KOPT-K1 (cell line): ENCODE measurements around the gene BICDL1.

Source experiments
- H3K27ac ChIP-seq: fragments of 200-600 bp; sonication (generic); 2 replicates; pipeline ENCODE4 v1.5.1; 2016; ENCODE audit warnings: antibody characterized with exemption, mild to moderate bottlenecking, low read depth, low read length; ENCODE audit not compliant: poor library complexity, severe bottlenecking
- H3K36me3 ChIP-seq: fragments of 200-600 bp; sonication (generic); 2 replicates; pipeline ENCODE4 v1.5.1; 2017; ENCODE audit warnings: antibody characterized with exemption, mild to moderate bottlenecking, low read length, moderate library complexity; ENCODE audit not compliant: insufficient read depth
- H3K9me3 ChIP-seq: fragments of 200-600 bp; sonication (generic); 2 replicates; pipeline ENCODE4 v1.5.1; 2017; ENCODE audit warnings: antibody characterized with exemption, low read length, mild to moderate bottlenecking; ENCODE audit not compliant: insufficient read depth, poor library complexity, severe bottlenecking

Gene BICDL1

GRCh38 chr12:120125792-120126634 is 137.0 kb downstream of the BICDL1 start:
- H3K36me3 ChIP-seq = peaks cover 59% of the 10 kb centered on the region
- no peak overlapping the region for H3K27ac ChIP-seq
- H3K9me3 ChIP-seq = no peaks in the 10 kb centered on the region

- Histone ChIP-seq H3K27ac (no peak overlapping the region), H3K36me3 (peaks cover 65% of the 10 kb centered on the region), H3K9me3 (no peaks in the 10 kb centered on the region)
These were observed 137.6 kb downstream of the BICDL1 start for GRCh38 chr12:120126635-120127005.

- no peak overlapping the region for H3K27ac ChIP-seq
- H3K9me3 ChIP-seq = no peaks in the 10 kb centered on the region
- H3K36me3 ChIP-seq = peaks cover 99% of the 10 kb centered on the region
These were observed 141.0 kb downstream of the BICDL1 start for GRCh38 chr12:120130011-120130410.

DNA sequence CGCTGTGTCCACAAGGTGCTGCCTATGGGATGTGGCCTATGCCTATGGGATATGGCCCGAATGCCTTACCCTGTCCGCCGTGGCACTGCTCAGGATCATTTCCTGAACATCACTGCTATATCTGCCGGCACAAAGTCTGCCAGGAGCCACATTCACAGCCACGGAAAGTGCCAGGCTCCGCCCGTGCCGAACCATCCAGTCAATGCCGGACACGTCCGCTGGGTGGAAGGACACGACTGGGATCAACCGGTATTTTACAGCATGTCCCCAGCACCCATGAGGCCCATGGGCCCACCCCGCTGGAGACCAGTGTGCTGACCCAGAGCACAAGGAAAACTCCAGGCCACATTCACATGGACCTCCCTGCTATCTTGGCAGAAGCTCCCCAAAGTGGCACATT is 142.1 kb downstream of the BICDL1 start:
- Histone ChIP-seq H3K9me3 (no peaks in the 10 kb centered on the region), H3K36me3 (peaks cover 100% of the 10 kb centered on the region), H3K27ac (no peak overlapping the region)

DNA sequence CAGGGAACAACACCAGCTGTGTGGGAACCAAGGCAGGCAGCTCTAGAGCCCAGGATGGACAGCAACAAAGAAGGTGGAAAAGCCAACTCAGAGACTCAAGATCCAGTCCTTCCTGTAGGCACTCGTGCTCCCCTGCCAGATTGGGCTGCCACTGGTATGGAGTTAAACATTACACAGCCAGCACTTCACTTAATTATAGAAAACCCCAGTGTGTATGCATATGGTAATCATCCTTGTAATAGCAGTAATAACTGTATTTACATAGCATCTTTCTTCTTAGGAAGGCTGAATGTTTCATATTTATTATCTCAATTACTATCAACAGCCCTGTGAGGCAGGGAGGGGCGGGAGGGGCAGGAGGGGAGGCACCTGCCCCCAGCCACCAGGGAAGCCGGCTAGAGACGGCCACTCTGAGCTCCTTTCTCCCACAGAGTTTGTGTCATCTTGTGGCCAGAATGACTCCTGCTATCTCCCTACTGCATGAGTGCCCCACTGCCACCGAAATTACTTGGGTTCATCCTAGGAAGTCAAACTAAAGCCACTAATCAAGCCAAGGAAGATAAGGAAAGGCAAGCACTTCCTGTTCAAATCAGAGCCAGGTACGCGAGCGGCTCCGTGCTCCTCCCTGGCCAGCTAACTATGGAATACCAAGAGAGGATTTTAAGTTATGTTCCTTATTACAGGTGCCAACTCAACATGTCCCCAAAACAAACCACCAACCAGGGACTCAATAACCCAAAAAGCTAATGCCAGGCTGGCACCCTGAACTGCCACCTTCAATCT is 143.2 kb downstream of the BICDL1 start:
- no peak overlapping the region for H3K27ac ChIP-seq
- H3K9me3 ChIP-seq = no peaks in the 10 kb centered on the region
- peaks cover 100% of the 10 kb centered on the region for H3K36me3 ChIP-seq

GRCh38 chr12:120132863-120133385 is 143.9 kb downstream of the BICDL1 start:
- H3K9me3 ChIP-seq = no peaks in the 10 kb centered on the region
- peaks cover 100% of the 10 kb centered on the region for H3K36me3 ChIP-seq
- no peak overlapping the region for H3K27ac ChIP-seq

GRCh38 chr12:120134307-120134980 is 145.4 kb downstream of the BICDL1 start:
- Histone ChIP-seq H3K36me3 (peaks cover 100% of the 10 kb centered on the region), H3K27ac (no peak overlapping the region), H3K9me3 (no peaks in the 10 kb centered on the region)

- H3K36me3 ChIP-seq = peaks cover 100% of the 10 kb centered on the region
- H3K9me3 ChIP-seq = no peaks in the 10 kb centered on the region
- no peak overlapping the region for H3K27ac ChIP-seq
These were observed 147.2 kb downstream of the BICDL1 start for GRCh38 chr12:120136093-120136770.

- H3K9me3 ChIP-seq = no peaks in the 10 kb centered on the region
- H3K36me3 ChIP-seq = peaks cover 99% of the 10 kb centered on the region
- no peak overlapping the region for H3K27ac ChIP-seq
These were observed 148.8 kb downstream of the BICDL1 start for GRCh38 chr12:120137833-120138232.

DNA sequence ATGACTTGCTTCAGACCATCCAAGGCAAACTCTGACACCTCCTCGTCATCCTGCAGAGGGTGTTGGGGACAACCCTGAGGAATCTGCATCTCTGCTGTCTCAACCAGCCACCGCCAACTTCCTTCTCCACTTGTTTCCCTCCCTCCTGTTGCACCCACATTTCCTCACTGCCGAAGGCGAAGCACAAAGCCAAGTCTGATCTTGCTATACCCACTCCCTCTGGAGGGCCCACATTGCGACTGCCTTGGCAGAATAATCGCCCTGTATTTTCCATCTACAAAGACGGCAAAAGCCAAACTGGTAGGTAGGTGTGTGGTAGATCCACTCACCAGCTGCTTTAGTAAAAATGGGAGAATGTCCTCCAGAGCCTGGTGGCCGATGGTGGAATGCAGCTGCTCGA is 149.3 kb downstream of the BICDL1 start:
- Histone ChIP-seq H3K27ac (no peak overlapping the region), H3K9me3 (no peaks in the 10 kb centered on the region), H3K36me3 (peaks cover 99% of the 10 kb centered on the region)

DNA sequence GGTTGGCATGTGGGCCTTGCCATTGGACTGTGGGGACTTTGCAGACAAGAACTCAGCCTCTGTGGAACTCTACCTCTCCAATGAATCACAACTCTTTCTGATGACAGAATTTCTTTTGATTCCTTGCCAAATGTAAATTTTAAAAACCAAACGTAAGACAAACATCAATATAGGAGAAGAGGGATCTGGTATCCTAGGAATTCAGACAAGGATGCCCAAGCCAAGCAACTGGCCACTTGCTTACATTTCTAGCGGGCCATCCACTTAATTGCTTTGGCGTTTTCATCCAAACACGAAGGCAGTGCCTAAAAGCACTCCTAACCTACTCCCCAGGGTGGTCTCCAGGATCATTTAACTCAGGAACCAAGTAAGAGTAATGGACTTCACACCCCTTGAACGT is 150.9 kb downstream of the BICDL1 start:
- Histone ChIP-seq H3K27ac (no peak overlapping the region), H3K9me3 (no peaks in the 10 kb centered on the region), H3K36me3 (peaks cover 99% of the 10 kb centered on the region)

- no peak overlapping the region for H3K27ac ChIP-seq
- H3K9me3 ChIP-seq = no peaks in the 10 kb centered on the region
- H3K36me3 ChIP-seq = peaks cover 99% of the 10 kb centered on the region
These were observed 151.6 kb downstream of the BICDL1 start for GRCh38 chr12:120140603-120141002.

DNA sequence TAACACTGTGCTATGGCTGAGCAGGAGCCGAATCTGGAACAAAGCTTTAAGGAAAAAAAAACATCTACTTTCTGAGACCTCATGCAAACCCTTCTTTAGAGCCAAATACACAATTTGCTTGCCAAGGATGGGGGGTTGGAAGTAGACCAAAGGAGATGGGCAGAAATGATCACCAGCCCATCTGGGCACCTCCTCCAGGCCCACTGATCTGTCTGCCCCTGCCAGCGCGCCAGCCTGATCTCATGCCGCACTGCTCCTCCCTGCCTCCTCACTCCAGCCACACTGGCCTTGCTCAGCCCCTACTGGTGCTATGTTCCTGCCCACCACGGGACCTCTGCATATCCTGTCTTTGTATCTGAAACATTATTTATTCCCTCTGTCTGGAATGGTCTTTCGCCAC is 152.3 kb downstream of the BICDL1 start:
- no peaks in the 10 kb centered on the region for H3K9me3 ChIP-seq
- no peak overlapping the region for H3K27ac ChIP-seq
- peaks cover 99% of the 10 kb centered on the region for H3K36me3 ChIP-seq

DNA sequence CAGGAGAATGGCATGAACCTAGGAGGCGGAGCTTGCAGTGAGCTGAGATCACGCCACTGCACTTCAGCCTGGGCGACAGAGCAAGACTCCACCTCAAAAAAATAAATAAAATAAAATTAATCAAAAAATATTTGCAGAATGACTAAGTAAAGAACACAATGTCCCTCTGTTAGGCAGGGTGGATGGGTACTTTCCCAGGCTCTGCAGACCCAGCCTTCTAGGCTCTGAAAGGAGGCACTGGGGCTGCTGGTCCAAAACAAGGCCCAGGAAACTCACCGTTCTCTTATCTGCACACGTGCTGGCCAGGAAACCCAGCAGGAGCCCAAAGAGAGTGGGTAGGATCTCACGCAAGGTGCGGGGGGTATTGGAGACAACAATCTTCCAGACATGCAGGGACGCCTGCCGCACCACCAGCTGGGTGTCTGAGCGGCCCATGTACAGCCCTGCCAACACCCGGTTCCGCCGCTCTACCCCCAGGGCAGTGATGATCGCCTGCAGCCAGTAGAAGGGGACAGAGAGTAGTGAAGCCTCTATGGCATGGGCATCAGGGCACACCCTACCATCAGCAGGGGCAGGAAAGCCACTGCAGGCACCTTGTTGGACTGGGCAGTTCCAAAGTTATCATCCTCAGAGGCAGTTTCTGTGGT is 153.3 kb downstream of the BICDL1 start:
- H3K27ac ChIP-seq = no peak overlapping the region
- H3K36me3 ChIP-seq = peaks cover 99% of the 10 kb centered on the region

More for the DNA sequence above, 153.3 kb downstream of the BICDL1 start:
- H3K9me3 ChIP-seq = no peaks in the 10 kb centered on the region
